ENCODE results near the gene FOSL2.

FOSL2 gene

GRCh38 chr2:28392297-28393113, at the start of gene FOSL2:
TSS of gene FOSL2 (plus strand) at chr2:28392858. CDS start at chr2:28393721, 863 bp downstream.
- peak; percentile 88 for DNase-seq (ENCODE audit: low read depth)

GRCh38 chr2:28343184-28343942, 49.3 kb upstream of the FOSL2 start:
- no peak for DNase-seq (ENCODE audit: low read depth)

GRCh38 chr2:28343971-28344715, 48.5 kb upstream of the FOSL2 start:
- DNase-seq (ENCODE audit: low read depth): no peak

GRCh38 chr2:28344756-28345373, 47.8 kb upstream of the FOSL2 start:
- DNase-seq (ENCODE audit: low read depth): no peak

- no peak for DNase-seq (ENCODE audit: low read depth)
Observed at GRCh38 chr2:28345619-28346018, 47.0 kb upstream of the FOSL2 start.

- no peak for DNase-seq (ENCODE audit: low read depth)
Observed at GRCh38 chr2:28346587-28346986, 46.1 kb upstream of the FOSL2 start.

GRCh38 chr2:28347193-28347592, 45.5 kb upstream of the FOSL2 start:
- DNase-seq (ENCODE audit: low read depth): no peak

- no peak for DNase-seq (ENCODE audit: low read depth)
Observed at GRCh38 chr2:28347596-28347995, 45.1 kb upstream of the FOSL2 start.

- DNase-seq (ENCODE audit: low read depth): no peak
Observed at GRCh38 chr2:28348149-28348567, 44.5 kb upstream of the FOSL2 start.

GRCh38 chr2:28348921-28349320, 43.7 kb upstream of the FOSL2 start:
- no peak for DNase-seq (ENCODE audit: low read depth)

GRCh38 chr2:28349546-28350165, 43.0 kb upstream of the FOSL2 start:
- DNase-seq (ENCODE audit: low read depth): no peak

GRCh38 chr2:28350196-28350595, 42.5 kb upstream of the FOSL2 start:
- DNase-seq (ENCODE audit: low read depth): no peak

GRCh38 chr2:28350791-28351285, 41.8 kb upstream of the FOSL2 start:
- no peak for DNase-seq (ENCODE audit: low read depth)

GRCh38 chr2:28351621-28352020, 41.0 kb upstream of the FOSL2 start:
- DNase-seq (ENCODE audit: low read depth): no peak

- no peak for DNase-seq (ENCODE audit: low read depth)
Observed at GRCh38 chr2:28352104-28352503, 40.6 kb upstream of the FOSL2 start.

- no peak for DNase-seq (ENCODE audit: low read depth)
Observed at GRCh38 chr2:28352610-28353195, 40.0 kb upstream of the FOSL2 start.

- DNase-seq (ENCODE audit: low read depth): no peak
Observed at GRCh38 chr2:28354920-28355520, 37.6 kb upstream of the FOSL2 start.

- no peak for DNase-seq (ENCODE audit: low read depth)
Observed at GRCh38 chr2:28355521-28356094, 37.0 kb upstream of the FOSL2 start.

GRCh38 chr2:28356095-28356911, 36.4 kb upstream of the FOSL2 start:
- DNase-seq (ENCODE audit: low read depth): no peak
